Mucosa of descending colon (tissue), 3 donors: ENCODE measurements around the gene DPRX. TPM values are rescaled to one million over a fixed set of nuclear protein-coding genes. Genes with fewer than 3 reads are reported as not detected.

Source experiments
- ATAC-seq: fragments of 200-7000 bp; cut with Tn5 transposase; one replicate; pipeline ENCODE4 v1.9.1; 2020; ENCODE audit warnings: mild to moderate bottlenecking, moderate library complexity
- DNase-seq, 3 donors: peaks; one replicate each; pipeline ENCODE4 v3.0.0-alpha.2; 2020
- H3K36me3 ChIP-seq: fragments of 200-600 bp; one replicate; pipeline ENCODE4 v1.8.0; 2021; ENCODE audit warnings: low read depth, mild to moderate bottlenecking
- H3K4me1 ChIP-seq: fragments of 200-600 bp; one replicate; pipeline ENCODE4 v1.8.0; 2021; ENCODE audit warnings: low read depth, mild to moderate bottlenecking
- H3K4me3 ChIP-seq: fragments of 200-600 bp; one replicate; pipeline ENCODE4 v1.8.0; 2021; ENCODE audit warnings: mild to moderate bottlenecking
- H3K9me3 ChIP-seq: fragments of 200-600 bp; one replicate; pipeline ENCODE4 v1.8.0; 2021; ENCODE audit warnings: mild to moderate bottlenecking
- CTCF ChIP-seq: fragments of 200-600 bp; IDR thresholded peaks from one replicate; pipeline ENCODE4 v1.8.0; 2022; ENCODE audit warnings: antibody characterized with exemption, mild to moderate bottlenecking
- intact Hi-C, 2 donors: fragments of 100-400 bp; cut with DNase I in 1 of 2; cut with micrococcal nuclease in 1 of 2; formaldehyde crosslinking; loops; one replicate each; pipeline versions ENCODE4 v1.11.0 to v1.11.1; 2022; cut with DNase I, micrococcal nuclease
- total RNA-seq, 3 donors: library from RNA; stranded (reverse); fragmentation: NEBNext Ultra II Directional in 2 of 3; extraction: Animal tissue kit (Norgen Biotek cat#: 25700) in 2 of 3; gene quantifications; one replicate each; pipeline versions ENCODE4 v1.2.1 to v1.2.4, GENCODE V29; 2021 to 2023
- donor health status: DM: no; HTN: no; CAD: no; lungs with moderate emphysema.
- donor health status: DM: no; HTN: no; CAD: no.
- donor health status: DM: no; HTN: yes; CAD: no.

The DPRX gene
- total RNA-seq, 3 donors from 2014 or later, result not detected

- intact Hi-C loops, result no loop called here
- Histone ChIP-seq H3K9me3 (peaks cover 17% of the 10 kb centered on the region), H3K36me3 (no peaks in the 10 kb centered on the region), H3K4me1 (no peaks in the 10 kb centered on the region), H3K4me3 (no peak overlapping the region)
- no peak for ATAC-seq
- TF ChIP-seq CTCF, result no peak
- DNase-seq, result no peak
Observed at GRCh38 chr19:53634768-53635167, 3.0 kb downstream of the DPRX start.

GRCh38 chr19:53639471-53639870 is 7.7 kb downstream of the DPRX start:
- no peaks in the 10 kb centered on the region for H3K36me3 ChIP-seq
- DNase-seq, result no peak
- no peaks in the 10 kb centered on the region for H3K4me1 ChIP-seq
- intact Hi-C loops, result no loop called here
- ATAC-seq, result no peak
- H3K9me3 ChIP-seq, result peaks cover 6% of the 10 kb centered on the region
- no peak for TF ChIP-seq CTCF
- no peak overlapping the region for H3K4me3 ChIP-seq

- TF ChIP-seq CTCF, result no peak
- ATAC-seq (no peak), DNase-seq (no peak)
- Histone ChIP-seq H3K4me1 (no peaks in the 10 kb centered on the region), H3K36me3 (no peaks in the 10 kb centered on the region), H3K9me3 (peaks cover 16% of the 10 kb centered on the region), H3K4me3 (no peak overlapping the region)
- intact Hi-C loops, result no loop called here
Observed at GRCh38 chr19:53642381-53643099, 10.7 kb downstream of the DPRX start.

GRCh38 chr19:53644061-53644816 is 12.4 kb downstream of the DPRX start:
- Histone ChIP-seq H3K9me3 (peaks cover 28% of the 10 kb centered on the region), H3K36me3 (no peaks in the 10 kb centered on the region), H3K4me1 (no peaks in the 10 kb centered on the region), H3K4me3 (no peak overlapping the region)
- intact Hi-C loops, result no loop called here
- DNase-seq, result no peak
- no peak for TF ChIP-seq CTCF
- no peak for ATAC-seq

GRCh38 chr19:53646144-53646543 is 14.3 kb downstream of the DPRX start:
- intact Hi-C loops, result no loop called here
- H3K9me3 ChIP-seq, result peaks cover 46% of the 10 kb centered on the region

More at GRCh38 chr19:53646144-53646543, 14.3 kb downstream of the DPRX start:
- Histone ChIP-seq H3K4me3 (no peak overlapping the region), H3K36me3 (no peaks in the 10 kb centered on the region), H3K4me1 (no peaks in the 10 kb centered on the region)
- TF ChIP-seq CTCF, result no peak
- DNase-seq, result no peak
- no peak for ATAC-seq
